ENCODE results near the gene LARP4. TPM values are rescaled to one million over a fixed set of nuclear protein-coding genes. Genes with fewer than 3 reads are reported as not detected.
"Not testable (repeated sequence)": the region's sequence is repeated elsewhere in the genome, so short reads cannot be mapped to it uniquely, and the experiment has no call there.

LARP4 gene
- total RNA-seq, 4 donors from 2014 or later = 30.0 to 68.2 (median 56.8) TPM

DNA sequence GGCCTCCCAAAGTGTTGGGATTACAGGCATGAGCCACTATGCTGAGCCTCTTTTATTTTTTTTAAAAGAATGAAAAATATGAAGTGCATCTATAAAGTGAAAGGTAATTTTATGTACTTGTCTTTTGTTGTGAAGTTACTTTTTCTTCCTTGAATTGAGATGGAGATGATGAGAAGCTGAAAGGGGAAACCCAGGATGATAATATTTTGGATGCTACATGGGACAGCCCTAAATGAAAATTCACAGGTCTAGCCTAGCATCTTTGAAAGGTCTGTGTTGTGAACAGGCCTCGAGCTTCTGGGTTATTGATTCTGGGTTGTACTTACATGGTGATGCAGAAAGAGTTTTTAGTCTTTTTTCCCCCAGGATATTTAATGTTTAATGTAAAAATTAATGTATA, 118.7 kb downstream of the LARP4 start:
- ATAC-seq = no peak

GRCh38 chr12:50520416-50521207, 119.9 kb downstream of the LARP4 start:
- Histone ChIP-seq H3K36me3 (no peaks in the 10 kb centered on the region), H3K9me3 (no peaks in the 10 kb centered on the region), H3K4me3 (no peak overlapping the region), H3K4me1 (peaks cover 0 to 47% (median 12%) of the 10 kb centered on the region in 3 donors), H3K27me3 (no peaks in the 10 kb centered on the region), H3K27ac (peak overlapping the region in 3 of 4 donors; percentile 73 to 78 (median 74))
- 26 to 27% methylated on average over 4 to 5 of the region's 8 CpGs for WGBS, 2 donors (ENCODE audit: low coverage in 1 of 2)
- TF ChIP-seq CTCF (IDR thresholded peaks at IDR 0.05) = no peak
- no peak for TF ChIP-seq POLR2A (IDR thresholded peaks at IDR 0.05)
- no peak for TF ChIP-seq EP300 (IDR thresholded peaks at IDR 0.05)
- TF ChIP-seq POLR2AphosphoS5 (IDR thresholded peaks at IDR 0.05) = no peak
- peak; percentile 60 for ATAC-seq

More for the DNA sequence above, 118.7 kb downstream of the LARP4 start:
- Histone ChIP-seq H3K27me3 (no peaks in the 10 kb centered on the region), H3K9me3 (no peaks in the 10 kb centered on the region), H3K4me3 (no peak overlapping the region), H3K4me1 (peaks cover 0 to 57% (median 12%) of the 10 kb centered on the region in 3 donors), H3K36me3 (no peaks in the 10 kb centered on the region), H3K27ac (no peak overlapping the region)
- no peak for TF ChIP-seq EP300 (IDR thresholded peaks at IDR 0.05)
- TF ChIP-seq CTCF (IDR thresholded peaks at IDR 0.05) = no peak
- TF ChIP-seq POLR2A (IDR thresholded peaks at IDR 0.05) = no peak
- no peak for TF ChIP-seq POLR2AphosphoS5 (IDR thresholded peaks at IDR 0.05)
- WGBS, 2 donors (ENCODE audit: low coverage in 1 of 2) = 79 to 100% methylated on average over 1 of the region's 1 CpG

DNA sequence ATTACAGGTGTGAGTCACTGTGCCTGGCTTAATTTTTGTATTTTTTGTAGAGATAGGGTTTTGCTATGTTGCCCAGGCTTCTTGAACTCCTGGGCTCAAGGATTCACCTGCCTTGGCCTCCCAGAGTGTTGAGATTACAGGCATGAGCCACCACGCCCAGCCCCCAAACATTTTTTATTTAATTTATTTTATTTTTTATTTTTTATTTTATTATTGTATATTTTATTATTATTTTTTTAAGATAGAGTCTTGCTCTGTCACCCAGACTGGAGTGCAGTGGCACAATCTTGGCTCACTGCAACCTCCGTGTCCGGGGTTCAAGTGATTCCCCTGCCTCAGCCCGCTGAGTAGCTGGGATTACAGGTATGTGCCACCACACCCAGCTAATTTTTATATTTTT, 121.1 kb downstream of the LARP4 start:
- H3K27me3 ChIP-seq, ATAC-seq, H3K4me3 ChIP-seq, H3K36me3 ChIP-seq, H3K9me3 ChIP-seq: not testable (repeated sequence)
- 92 to 96% methylated on average over 3 to 4 of the region's 4 CpGs for WGBS, 2 donors (ENCODE audit: low coverage in 1 of 2)
- peak overlapping the region in 2 of 4 donors; percentile 73 to 74 for H3K27ac ChIP-seq
- peaks cover 0 to 55% (median 12%) of the 10 kb centered on the region in 3 donors for H3K4me1 ChIP-seq

DNA sequence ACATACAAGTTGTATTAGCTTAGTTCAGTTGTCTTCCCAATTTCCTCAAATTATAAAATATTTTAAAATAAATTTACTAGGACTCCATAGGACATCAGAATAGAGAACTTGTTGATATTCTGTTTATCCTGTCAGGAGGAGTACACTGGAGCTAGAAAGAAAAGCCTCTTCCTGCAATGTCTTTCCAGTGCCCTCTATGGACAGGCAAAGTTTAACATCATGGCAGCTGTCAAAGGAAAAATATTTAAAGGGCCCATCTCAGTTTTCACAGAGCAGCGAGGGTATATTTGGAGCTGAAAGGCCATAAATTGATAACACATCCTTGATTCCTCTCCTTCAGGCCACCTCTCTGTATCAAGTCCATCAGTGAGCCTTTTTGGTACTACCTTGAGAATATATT, 123.1 kb downstream of the LARP4 start:
- Histone ChIP-seq H3K36me3 (no peaks in the 10 kb centered on the region), H3K27ac (no peak overlapping the region), H3K4me3 (no peak overlapping the region), H3K4me1 (peaks cover 0 to 48% (median 5%) of the 10 kb centered on the region in 3 donors), H3K27me3 (no peaks in the 10 kb centered on the region), H3K9me3 (no peaks in the 10 kb centered on the region)
- no peak for TF ChIP-seq CTCF (IDR thresholded peaks at IDR 0.05)
- TF ChIP-seq POLR2AphosphoS5 (IDR thresholded peaks at IDR 0.05) = no peak
- TF ChIP-seq POLR2A (IDR thresholded peaks at IDR 0.05) = no peak
- TF ChIP-seq EP300 (IDR thresholded peaks at IDR 0.05) = no peak
- ATAC-seq = no peak
- WGBS, 2 donors (ENCODE audit: low coverage in 1 of 2) = 100% methylated on average over 1 of the region's 1 CpG

DNA sequence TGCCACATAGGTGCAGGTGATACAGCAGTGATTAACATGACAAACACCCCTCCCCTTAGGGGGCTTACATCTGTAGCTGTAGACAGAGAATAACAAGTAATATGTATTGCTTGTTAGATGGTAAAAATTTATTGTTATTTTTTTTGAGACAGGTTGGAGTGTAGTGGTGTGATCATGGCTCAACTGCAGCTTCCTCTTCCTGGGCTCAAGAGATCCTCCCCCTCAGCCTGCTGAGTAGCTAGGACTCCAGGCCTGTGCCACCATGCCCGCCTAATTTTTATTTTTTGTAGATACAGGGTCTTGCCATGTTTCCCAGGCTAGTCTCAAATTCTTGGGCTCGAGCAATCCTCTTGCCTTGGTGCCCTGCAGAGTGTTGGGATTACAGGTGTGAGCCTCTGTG, 123.9 kb downstream of the LARP4 start:
- no peaks in the 10 kb centered on the region for H3K27me3 ChIP-seq
- H3K4me1 ChIP-seq = peaks cover 0 to 57% (median 5%) of the 10 kb centered on the region in 3 donors
- no peaks in the 10 kb centered on the region for H3K36me3 ChIP-seq
- H3K9me3 ChIP-seq = no peaks in the 10 kb centered on the region
- no peak overlapping the region for H3K4me3 ChIP-seq
- no peak for ATAC-seq
- whole genome bisulfite sequencing, 2 donors (ENCODE audit: low coverage in 1 of 2) = 60 to 80% methylated on average over 1 of the region's 2 CpGs
- TF ChIP-seq POLR2AphosphoS5 (IDR thresholded peaks at IDR 0.05) = no peak
- no peak for TF ChIP-seq POLR2A (IDR thresholded peaks at IDR 0.05)
- TF ChIP-seq CTCF (IDR thresholded peaks at IDR 0.05) = no peak
- no peak for TF ChIP-seq EP300 (IDR thresholded peaks at IDR 0.05)
- no peak overlapping the region for H3K27ac ChIP-seq

Data from gastroesophageal sphincter (tissue), 4 donors.